ENCODE measurements around the gene SNX11. TPM values are rescaled to one million over a fixed set of nuclear protein-coding genes. Genes with fewer than 3 reads are reported as not detected.

Gene SNX11
- total and polyA plus RNA-seq, 2 donors (not counting 3 experiments of a cell fraction or from before 2014, with no cell fraction given): 23.4 to 26.2 TPM

DNA sequence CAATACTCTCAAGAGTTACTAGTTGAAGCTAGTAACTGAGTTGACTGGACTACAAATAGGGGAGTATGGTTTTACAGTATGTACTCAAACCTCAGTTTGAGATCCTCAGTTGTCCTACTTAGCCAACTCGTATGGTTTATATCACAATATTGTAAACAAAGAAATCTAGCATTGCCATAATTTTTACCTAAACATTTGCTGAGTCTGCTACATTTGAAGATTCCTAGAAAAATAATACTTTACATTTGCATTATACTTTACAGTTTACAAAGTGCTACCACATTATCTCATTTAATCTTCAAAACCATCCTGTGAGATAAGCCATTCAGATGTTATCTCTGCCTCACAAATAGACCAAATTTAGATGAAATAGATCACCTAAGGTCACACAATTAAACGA, 22.6 kb upstream of the SNX11 start:
- TF ChIP-seq EZH2 (IDR thresholded peaks at IDR 0.05; ENCODE audit: borderline replicate concordance, low read depth, low read length, severe bottlenecking) (no peak), JUN (IDR thresholded peaks at IDR 0.05; ENCODE audit: borderline replicate concordance, insufficient read depth, insufficient read length, low read depth) (no peak), MYC (IDR thresholded peaks at IDR 0.05; ENCODE audit: low read depth, low read length) (no peak), FOS (IDR thresholded peaks at IDR 0.05; ENCODE audit: borderline replicate concordance, insufficient read depth, low read length) (no peak), POLR2A (IDR thresholded peaks at IDR 0.05; ENCODE audit: low read depth, low read length) (no peak), POLR2AphosphoS5 (IDR thresholded peaks at IDR 0.05; ENCODE audit: insufficient read depth, low read depth, low read length) (no peak), GATA2 (IDR thresholded peaks at IDR 0.05; ENCODE audit: insufficient read depth, insufficient read length, low read depth, low read length) (no peak)
- TF ChIP-seq, protein P1, sequence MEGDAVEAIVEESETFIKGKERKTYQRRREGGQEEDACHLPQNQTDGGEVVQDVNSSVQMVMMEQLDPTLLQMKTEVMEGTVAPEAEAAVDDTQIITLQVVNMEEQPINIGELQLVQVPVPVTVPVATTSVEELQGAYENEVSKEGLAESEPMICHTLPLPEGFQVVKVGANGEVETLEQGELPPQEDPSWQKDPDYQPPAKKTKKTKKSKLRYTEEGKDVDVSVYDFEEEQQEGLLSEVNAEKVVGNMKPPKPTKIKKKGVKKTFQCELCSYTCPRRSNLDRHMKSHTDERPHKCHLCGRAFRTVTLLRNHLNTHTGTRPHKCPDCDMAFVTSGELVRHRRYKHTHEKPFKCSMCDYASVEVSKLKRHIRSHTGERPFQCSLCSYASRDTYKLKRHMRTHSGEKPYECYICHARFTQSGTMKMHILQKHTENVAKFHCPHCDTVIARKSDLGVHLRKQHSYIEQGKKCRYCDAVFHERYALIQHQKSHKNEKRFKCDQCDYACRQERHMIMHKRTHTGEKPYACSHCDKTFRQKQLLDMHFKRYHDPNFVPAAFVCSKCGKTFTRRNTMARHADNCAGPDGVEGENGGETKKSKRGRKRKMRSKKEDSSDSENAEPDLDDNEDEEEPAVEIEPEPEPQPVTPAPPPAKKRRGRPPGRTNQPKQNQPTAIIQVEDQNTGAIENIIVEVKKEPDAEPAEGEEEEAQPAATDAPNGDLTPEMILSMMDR (IDR thresholded peaks at IDR 0.05; ENCODE audit: extremely low read depth in 1 of 2, insufficient read depth in 1 of 2, low read depth in 1 of 2, low read length in 2 of 2): no peak
- TF ChIP-seq, protein P2, sequence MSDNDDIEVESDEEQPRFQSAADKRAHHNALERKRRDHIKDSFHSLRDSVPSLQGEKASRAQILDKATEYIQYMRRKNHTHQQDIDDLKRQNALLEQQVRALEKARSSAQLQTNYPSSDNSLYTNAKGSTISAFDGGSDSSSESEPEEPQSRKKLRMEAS (IDR thresholded peaks at IDR 0.05; ENCODE audit: insufficient read depth, insufficient read length): no peak
- Histone ChIP-seq H3K9ac (replicated peaks; ENCODE audit: extremely low read depth, insufficient read depth, low read length) (no peak overlapping the region), H3K9me3 (replicated peaks; ENCODE audit: control insufficient read depth, insufficient read depth, low read length) (no peaks in the 10 kb centered on the region), H3K4me3 (replicated peaks in 1 of 3; ENCODE audit: insufficient read depth in 1 of 3, low read depth in 1 of 3, low read length in 3 of 3) (no peak overlapping the region), H3K27me3 (ENCODE audit: control insufficient read depth in 2 of 2, insufficient read depth in 2 of 2, low read length in 2 of 2) (no peaks in the 10 kb centered on the region), H4K20me1 (replicated peaks; ENCODE audit: control insufficient read depth, extremely low read depth, insufficient read depth, low read length) (no peaks in the 10 kb centered on the region), H3K4me2 (ENCODE audit: insufficient read depth, low read length) (no peak overlapping the region), H3K4me1 (ENCODE audit: control insufficient read depth, extremely low read depth, insufficient read depth, low read length) (peaks cover 4% of the 10 kb centered on the region), H3K27ac (ENCODE audit: insufficient read depth, low read depth, low read length) (no peak overlapping the region), H3K9me1 (replicated peaks; ENCODE audit: control insufficient read depth, extremely low read depth, insufficient read depth, low read length) (no peaks in the 10 kb centered on the region), H2AFZ (ENCODE audit: low read depth, low read length) (no peak overlapping the region), H3K36me3 (ENCODE audit: control insufficient read depth in 2 of 2, extremely low read depth in 1 of 2, insufficient read depth in 2 of 2, low read length in 2 of 2) (no peaks in the 10 kb centered on the region), H3K79me2 (ENCODE audit: control insufficient read depth, insufficient read depth, low read length) (peaks cover 63% of the 10 kb centered on the region)
- intact Hi-C loops (cut with micrococcal nuclease): no loop called here
- no TSS peak for BruUV-seq (replicated peaks)
- POLR2A ChIA-PET: no interaction called here
- dilution Hi-C loops (cut with MboI; ENCODE audit: extremely low pct_ligation_motif_present, low sequenced_read_pairs): no loop called here
- CTCF ChIA-PET: interaction anchor here (1.2 to 3.4 kb wide), 2 partner anchors 12 to 58 kb away, joined by 3 to 17 read pairs; no protein-coding TSS in a partner anchor
- no peak for FAIRE-seq
- no peak for DNase-seq (ENCODE audit: low read depth, low spot score)

Measured in endothelial cell of umbilical vein (primary cell).